Calu3 (cell line): Measurements from ENCODE around the gene ADAMTSL3. TPM values are rescaled to one million over a fixed set of nuclear protein-coding genes. Genes with fewer than 3 reads are reported as not detected.
"Not testable (repeated sequence)": the region's sequence is repeated elsewhere in the genome, so short reads cannot be mapped to it uniquely, and the experiment has no call there.

Experiments
- BruUV-seq: library from RNA; stranded (reverse); fragments of 400-500 nt; replicated peaks from 2 replicates; lab custom pipeline; 2021; lab: Mats Ljungman, UMichigan
- CTCF ChIA-PET: fragments of 300-600 bp; sonication (Branson Sonifier 250); formaldehyde crosslinking; loops from one replicate; lab custom pipeline; 2022; ENCODE audit warnings: antibody characterized with exemption; lab: Charles Lee
- DNase-seq: peaks from one replicate; pipeline ENCODE4 v3.0.0; 2022
- H3K27ac Mint-ChIP-seq: one replicate; pipeline ENCODE4 v1.8.0; 2022; ENCODE audit warnings: mixed read lengths; ENCODE audit not compliant: unreplicated experiment
- H3K27me3 Mint-ChIP-seq: one replicate; pipeline ENCODE4 v1.8.0; 2022; ENCODE audit warnings: mixed read lengths; ENCODE audit not compliant: unreplicated experiment
- H3K36me3 Mint-ChIP-seq: one replicate; pipeline ENCODE4 v1.8.0; 2022; ENCODE audit warnings: mild to moderate bottlenecking, moderate library complexity, mixed read lengths; ENCODE audit not compliant: insufficient read depth, unreplicated experiment
- H3K4me1 Mint-ChIP-seq: one replicate; pipeline ENCODE4 v1.8.0; 2022; ENCODE audit warnings: mild to moderate bottlenecking, low read depth, mixed read lengths; ENCODE audit not compliant: unreplicated experiment
- H3K4me3 Mint-ChIP-seq: one replicate; pipeline ENCODE4 v1.8.0; 2022; ENCODE audit warnings: mild to moderate bottlenecking, low read depth, moderate library complexity, mixed read lengths; ENCODE audit not compliant: unreplicated experiment
- H3K9me3 Mint-ChIP-seq: one replicate; pipeline ENCODE4 v1.8.0; 2022; ENCODE audit warnings: low read depth, mixed read lengths; ENCODE audit not compliant: unreplicated experiment
- intact Hi-C: fragments of 100-400 bp; cut with micrococcal nuclease; formaldehyde crosslinking; loops from one replicate; pipeline ENCODE4 v1.10.0; 2022; ENCODE audit not compliant: unreplicated experiment
- total RNA-seq: library from RNA; stranded (reverse); gene quantifications from 2 replicates; pipeline ENCODE4 v1.2.3, GENCODE V29; 2022
- TF ChIP-seq, protein P1 (sequence below): fragments of 200-600 bp; IDR thresholded peaks from one replicate; pipeline ENCODE4 v1.8.0; 2022; ENCODE audit warnings: antibody characterized with exemption; ENCODE audit not compliant: unreplicated experiment

ADAMTSL3 gene
- total RNA-seq, 1 experiment from 2014 or later = 2.4 TPM

DNA sequence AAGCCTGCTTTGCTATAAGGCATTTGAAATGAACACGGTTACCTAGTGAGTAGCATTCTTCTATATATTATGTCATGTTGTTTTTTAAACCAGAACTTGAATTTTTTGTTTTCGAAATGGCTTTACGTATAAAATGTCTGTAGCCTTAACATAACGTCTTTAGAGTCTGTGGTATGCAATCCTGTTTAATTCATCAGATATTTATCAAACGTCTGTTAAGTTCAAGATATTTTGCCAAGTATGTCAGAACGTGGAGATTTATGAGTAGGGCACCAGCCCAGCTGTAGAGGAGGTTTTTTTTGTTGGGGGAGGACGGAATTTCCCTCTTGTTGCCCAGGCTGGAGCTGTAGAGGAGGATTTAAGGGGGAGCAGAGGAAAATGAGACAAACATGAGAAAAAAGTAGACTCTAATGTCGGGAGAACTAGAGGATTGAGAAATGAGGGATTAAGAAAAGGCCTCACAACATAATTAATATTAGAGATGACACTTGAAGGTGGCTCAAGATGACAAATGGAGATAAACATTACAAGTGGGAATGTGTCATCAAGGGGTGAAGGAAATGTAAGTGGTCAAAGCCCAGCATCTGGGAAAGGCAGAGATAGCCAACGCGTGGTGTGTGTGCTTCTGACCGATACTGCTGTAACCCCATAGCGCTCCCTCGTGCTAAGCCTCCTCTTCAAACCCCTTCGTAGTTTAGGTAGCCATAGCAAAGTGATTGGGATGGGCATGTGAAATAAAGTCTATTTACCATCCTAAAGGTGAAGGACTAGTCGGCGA lies 427.7 kb downstream of the ADAMTSL3 start:
- no peak for DNase-seq
- peaks cover 74% of the 10 kb centered on the region for H3K27me3 Mint-ChIP-seq

DNA sequence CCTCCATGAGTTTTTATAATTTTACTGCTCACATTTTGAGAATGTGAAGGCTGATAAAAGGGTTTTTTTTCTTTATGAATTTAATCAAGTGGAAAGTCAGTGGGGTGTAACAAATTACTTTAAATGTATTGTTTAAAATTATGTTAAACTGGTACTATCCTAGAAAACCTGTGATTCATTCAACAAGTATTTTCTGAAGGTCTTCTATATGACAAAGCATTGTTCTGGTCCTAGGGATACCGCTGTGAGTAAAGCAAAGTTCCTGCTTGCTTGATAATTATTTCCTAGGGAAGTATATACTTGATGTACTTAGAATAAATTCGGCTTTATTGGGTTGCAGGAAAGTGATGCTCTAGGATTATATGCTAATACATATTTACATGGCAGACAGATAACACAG lies 428.8 kb downstream of the ADAMTSL3 start:
- no peak for DNase-seq
- peaks cover 67% of the 10 kb centered on the region for H3K27me3 Mint-ChIP-seq
- TF ChIP-seq, protein P1, sequence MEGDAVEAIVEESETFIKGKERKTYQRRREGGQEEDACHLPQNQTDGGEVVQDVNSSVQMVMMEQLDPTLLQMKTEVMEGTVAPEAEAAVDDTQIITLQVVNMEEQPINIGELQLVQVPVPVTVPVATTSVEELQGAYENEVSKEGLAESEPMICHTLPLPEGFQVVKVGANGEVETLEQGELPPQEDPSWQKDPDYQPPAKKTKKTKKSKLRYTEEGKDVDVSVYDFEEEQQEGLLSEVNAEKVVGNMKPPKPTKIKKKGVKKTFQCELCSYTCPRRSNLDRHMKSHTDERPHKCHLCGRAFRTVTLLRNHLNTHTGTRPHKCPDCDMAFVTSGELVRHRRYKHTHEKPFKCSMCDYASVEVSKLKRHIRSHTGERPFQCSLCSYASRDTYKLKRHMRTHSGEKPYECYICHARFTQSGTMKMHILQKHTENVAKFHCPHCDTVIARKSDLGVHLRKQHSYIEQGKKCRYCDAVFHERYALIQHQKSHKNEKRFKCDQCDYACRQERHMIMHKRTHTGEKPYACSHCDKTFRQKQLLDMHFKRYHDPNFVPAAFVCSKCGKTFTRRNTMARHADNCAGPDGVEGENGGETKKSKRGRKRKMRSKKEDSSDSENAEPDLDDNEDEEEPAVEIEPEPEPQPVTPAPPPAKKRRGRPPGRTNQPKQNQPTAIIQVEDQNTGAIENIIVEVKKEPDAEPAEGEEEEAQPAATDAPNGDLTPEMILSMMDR = no peak
- CTCF ChIA-PET = no interaction called here
- H3K9me3 Mint-ChIP-seq = no peaks in the 10 kb centered on the region
- no peaks in the 10 kb centered on the region for H3K36me3 Mint-ChIP-seq
- BruUV-seq = no TSS peak
- peaks cover 9% of the 10 kb centered on the region for H3K4me1 Mint-ChIP-seq
- no peak overlapping the region for H3K4me3 Mint-ChIP-seq
- intact Hi-C loops = no loop called here
- no peak overlapping the region for H3K27ac Mint-ChIP-seq

More for the DNA sequence above, 427.7 kb downstream of the ADAMTSL3 start:
- no peaks in the 10 kb centered on the region for H3K9me3 Mint-ChIP-seq
- H3K4me3 Mint-ChIP-seq = no peak overlapping the region
- TF ChIP-seq, protein P1 = no peak
- no peaks in the 10 kb centered on the region for H3K36me3 Mint-ChIP-seq
- H3K4me1 Mint-ChIP-seq = peaks cover 9% of the 10 kb centered on the region
- CTCF ChIA-PET = no interaction called here
- BruUV-seq = no TSS peak
- intact Hi-C loops = no loop called here
- no peak overlapping the region for H3K27ac Mint-ChIP-seq

DNA sequence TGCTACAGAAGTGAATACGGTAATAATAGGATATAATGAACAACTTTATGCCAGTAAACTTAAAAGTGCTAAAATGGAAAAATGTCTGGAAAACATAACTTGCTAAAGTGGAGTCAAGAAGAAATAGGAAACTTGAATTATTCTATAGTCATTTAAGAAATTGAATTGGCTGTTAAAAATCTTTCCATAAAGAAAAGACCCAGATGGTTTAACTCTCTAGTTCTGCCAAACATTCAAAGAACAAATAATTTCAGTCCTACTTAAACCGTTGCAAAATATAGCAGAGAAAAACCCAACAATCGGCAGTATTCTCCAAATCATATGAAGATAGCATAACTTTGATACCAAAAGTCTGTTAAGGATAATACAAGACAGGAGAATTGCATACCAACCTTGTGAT lies 432.1 kb downstream of the ADAMTSL3 start:
- CTCF ChIA-PET, H3K9me3 Mint-ChIP-seq, H3K4me3 Mint-ChIP-seq, H3K4me1 Mint-ChIP-seq, H3K27ac Mint-ChIP-seq, DNase-seq, intact Hi-C loops, BruUV-seq, H3K36me3 Mint-ChIP-seq: not testable (repeated sequence)
- H3K27me3 Mint-ChIP-seq = peaks cover 54% of the 10 kb centered on the region

Other genes starting within 250 kb of the ADAMTSL3 start
- 0.24 and 0.61 TPM in 2 replicates for gene SH3GL3, start 206.8 kb upstream of the ADAMTSL3 start, total RNA-seq